GM23338 (cell line): Measurements from ENCODE around the gene TBC1D21. TPM values are rescaled to one million over a fixed set of nuclear protein-coding genes. Genes with fewer than 3 reads are reported as not detected.

Experiments
- ATAC-seq: fragments of 200-7000 bp; cut with Tn5 transposase; 3 replicates; pipeline ENCODE4 v1.9.1; 2020
- DNase-seq: peaks from one replicate; pipeline ENCODE4 v3.0.0-alpha.2; 2015; ENCODE audit warnings: low spot score
- H2AFZ ChIP-seq: fragments of 200-600 bp; sonication (generic); 2 replicates; pipeline ENCODE4 v1.8.0; 2016; ENCODE audit warnings: antibody characterized with exemption, mild to moderate bottlenecking, moderate library complexity
- H3F3A ChIP-seq: fragments of 200-600 bp; sonication (generic); replicated peaks from 2 replicates; pipeline ENCODE4 v1.8.0; 2017; ENCODE audit warnings: antibody characterized with exemption, mixed run types, low read depth
- H3K27ac ChIP-seq: fragments of 200-600 bp; sonication (generic); 2 replicates; pipeline ENCODE4 v1.6.1; 2016; ENCODE audit warnings: low read depth
- H3K27me3 ChIP-seq: fragments of 200-600 bp; sonication (generic); 2 replicates; pipeline ENCODE4 v1.8.0; 2016; ENCODE audit warnings: mild to moderate bottlenecking, mixed run types, moderate library complexity; ENCODE audit not compliant: insufficient read depth
- H3K36me3 ChIP-seq: fragments of 200-600 bp; sonication (generic); 2 replicates; pipeline ENCODE4 v1.8.0; 2016; ENCODE audit warnings: mild to moderate bottlenecking; ENCODE audit not compliant: insufficient read depth
- H3K4me1 ChIP-seq: fragments of 200-600 bp; sonication (generic); 2 replicates; pipeline ENCODE4 v1.8.0; 2016; ENCODE audit warnings: mild to moderate bottlenecking, moderate library complexity; ENCODE audit not compliant: insufficient read depth
- H3K4me2 ChIP-seq: fragments of 200-600 bp; sonication (generic); 2 replicates; pipeline ENCODE4 v1.7.1; 2017; ENCODE audit warnings: mixed run types
- H3K4me3 ChIP-seq: fragments of 200-600 bp; sonication (generic); 2 replicates; pipeline ENCODE4 v1.6.1; 2016; ENCODE audit warnings: mixed run types
- H3K79me2 ChIP-seq: fragments of 200-600 bp; sonication (generic); replicated peaks from 2 replicates; pipeline ENCODE4 v1.8.0; 2017; ENCODE audit warnings: mild to moderate bottlenecking; ENCODE audit not compliant: insufficient read depth
- H3K9me2 ChIP-seq: fragments of 200-600 bp; sonication (generic); 2 replicates; pipeline ENCODE4 v1.8.0; 2017; ENCODE audit not compliant: insufficient read depth
- H4K20me1 ChIP-seq: fragments of 200-600 bp; sonication (generic); replicated peaks from 2 replicates; pipeline ENCODE4 v1.8.0; 2017; ENCODE audit warnings: mild to moderate bottlenecking; ENCODE audit not compliant: insufficient read depth
- H3K27ac Mint-ChIP-seq: 2 replicates; pipeline ENCODE4 v1.8.0; 2020; ENCODE audit warnings: inconsistent platforms, mild to moderate bottlenecking, moderate library complexity, mixed read lengths
- H3K27me3 Mint-ChIP-seq: 3 replicates; pipeline ENCODE4 v1.8.0; 2022; ENCODE audit warnings: low read depth, mild to moderate bottlenecking, moderate library complexity, mixed read lengths, inconsistent platforms; ENCODE audit not compliant: insufficient read depth, poor library complexity
- H3K36me3 Mint-ChIP-seq: 3 replicates; pipeline ENCODE4 v1.8.0; 2021; ENCODE audit warnings: low read depth, mild to moderate bottlenecking, inconsistent platforms, moderate library complexity, mixed read lengths
- H3K4me1 Mint-ChIP-seq: 3 replicates; pipeline ENCODE4 v1.8.0; 2020; ENCODE audit warnings: mild to moderate bottlenecking, inconsistent platforms, mixed read lengths
- H3K4me3 Mint-ChIP-seq: 3 replicates; pipeline ENCODE4 v1.8.0; 2021; ENCODE audit warnings: moderate library complexity, mild to moderate bottlenecking, inconsistent platforms, mixed read lengths
- H3K9me3 Mint-ChIP-seq: 3 replicates; pipeline ENCODE4 v1.8.0; 2020; ENCODE audit warnings: moderate library complexity, mild to moderate bottlenecking, inconsistent platforms, mixed read lengths
- CREB1 ChIP-seq: fragments of 250-450 bp; sonication (Bioruptor Pico); IDR thresholded peaks from 2 replicates; pipeline ENCODE4 v1.5.0; 2020; ENCODE audit warnings: low read depth, mild to moderate bottlenecking, moderate library complexity
- ETS1 ChIP-seq: IDR thresholded peaks from 2 replicates; pipeline ENCODE4 v1.6.1; 2016; ENCODE audit warnings: antibody characterized with exemption
- EZH2phosphoT487 ChIP-seq: fragments of 200-600 bp; sonication (generic); IDR thresholded peaks from one replicate; pipeline ENCODE4 v1.8.1; 2018; ENCODE audit warnings: antibody characterized with exemption; ENCODE audit not compliant: unreplicated experiment
- JUNB ChIP-seq: IDR thresholded peaks from one replicate; pipeline ENCODE4 v1.6.1; 2016; ENCODE audit warnings: antibody characterized with exemption; ENCODE audit not compliant: unreplicated experiment
- NANOG ChIP-seq: IDR thresholded peaks from 2 replicates; pipeline ENCODE4 v1.6.1; 2016; ENCODE audit warnings: antibody characterized with exemption, borderline replicate concordance
- POLR2AphosphoS5 ChIP-seq: IDR thresholded peaks from 2 replicates; pipeline ENCODE4 v1.6.1; 2016; ENCODE audit warnings: antibody characterized with exemption, low read depth
- REST ChIP-seq: IDR thresholded peaks from one replicate; pipeline ENCODE4 v1.6.1; 2018; ENCODE audit warnings: antibody characterized with exemption; ENCODE audit not compliant: unreplicated experiment
- ZNF114 ChIP-seq: fragments of 250-450 bp; sonication (Bioruptor Pico); IDR thresholded peaks from 2 replicates; pipeline ENCODE4 v1.5.0; 2020; ENCODE audit warnings: mild to moderate bottlenecking, moderate library complexity
- ZNF331 ChIP-seq: fragments of 250-450 bp; sonication (Bioruptor Pico); IDR thresholded peaks from 2 replicates; pipeline ENCODE4 v1.5.0; 2020; ENCODE audit warnings: low read depth, mild to moderate bottlenecking, moderate library complexity
- ZNF462 ChIP-seq: fragments of 250-450 bp; sonication (Bioruptor Pico); IDR thresholded peaks from 2 replicates; pipeline ENCODE4 v1.5.0; 2020; ENCODE audit warnings: mild to moderate bottlenecking, moderate library complexity
- polyA plus RNA-seq: library from polyadenylated mRNA; unstranded; fragments of >200 nt; fragmentation: Nextera tagmentation; extraction: Ambion mirVana; gene quantifications from 2 replicates; pipeline ENCODE4 v1.2.1, GENCODE V29; 2016
- total RNA-seq: library from RNA; depleted of rRNA; stranded (reverse); fragments of >200 nt; shearing (Covaris generic); gene quantifications from 2 replicates; pipeline ENCODE4 v1.2.3, GENCODE V29; 2014

TBC1D21 gene
- total and polyA plus RNA-seq, 2 experiments from 2014 or later: not detected

GRCh38 chr15:73910522-73911303, 37.3 kb downstream of the TBC1D21 start (continued):
- TF ChIP-seq ZNF462 (CRISPR knock-in tag): no peak
- no peak for TF ChIP-seq JUNB
- no peak for TF ChIP-seq ETS1
- TF ChIP-seq EZH2phosphoT487: no peak
- no peak for TF ChIP-seq POLR2AphosphoS5

- Histone ChIP-seq H4K20me1 (no peaks in the 10 kb centered on the region; the same call in 1 of the 2 replicates), H3K27ac (no peak overlapping the region), H3F3A (no peaks in the 10 kb centered on the region), H3K9me2 (no peaks in the 10 kb centered on the region), H2AFZ (no peak overlapping the region), H3K79me2 (no peaks in the 10 kb centered on the region), H3K4me2 (no peak overlapping the region), H3K4me3 (no peak overlapping the region), H3K4me1 (no peaks in the 10 kb centered on the region), H3K27me3 (no peaks in the 10 kb centered on the region), H3K36me3 (no peaks in the 10 kb centered on the region; the same call in 1 of the 2 replicates)
- no peak overlapping the region for H3K27ac Mint-ChIP-seq
- peaks cover 14% of the 10 kb centered on the region for H3K4me1 Mint-ChIP-seq
- H3K9me3 Mint-ChIP-seq: peaks cover 6% of the 10 kb centered on the region; the same call in 1 of the 3 replicates
- H3K27me3 Mint-ChIP-seq: peaks cover 8% of the 10 kb centered on the region
- DNase-seq (no peak), ATAC-seq (no peak)
- peaks cover 9% of the 10 kb centered on the region; the same call in 2 of the 3 replicates for H3K36me3 Mint-ChIP-seq
- no peak overlapping the region for H3K4me3 Mint-ChIP-seq
- no peak for TF ChIP-seq REST
- TF ChIP-seq NANOG: no peak
- no peak for TF ChIP-seq CREB1 (CRISPR knock-in tag)
- no peak for TF ChIP-seq ZNF331 (CRISPR knock-in tag)
- TF ChIP-seq ZNF114 (CRISPR knock-in tag): no peak
Observed at GRCh38 chr15:73912030-73912596, 38.7 kb downstream of the TBC1D21 start.
